ENCODE measurements around the gene TMEM201.

The TMEM201 gene

GRCh38 chr1:9576903-9577302, 11.8 kb upstream of the TMEM201 start:
- no peak overlapping the region for H3K4me3 ChIP-seq (ENCODE audit: low read depth, low read length)

GRCh38 chr1:9577423-9577822, 11.3 kb upstream of the TMEM201 start:
- H3K4me3 ChIP-seq (ENCODE audit: low read depth, low read length) = no peak overlapping the region

GRCh38 chr1:9580942-9581341, 7.8 kb upstream of the TMEM201 start:
- H3K4me3 ChIP-seq (ENCODE audit: low read depth, low read length) = no peak overlapping the region

- H3K4me3 ChIP-seq (ENCODE audit: low read depth, low read length) = no peak overlapping the region
Measured at GRCh38 chr1:9586147-9586766, 2.5 kb upstream of the TMEM201 start.

- peak overlapping the region; percentile 79 for H3K4me3 ChIP-seq (ENCODE audit: low read depth, low read length)
Measured at GRCh38 chr1:9589144-9589718, 520 bp downstream of the TMEM201 start.

GRCh38 chr1:9589719-9590157, 1.0 kb downstream of the TMEM201 start:
- H3K4me3 ChIP-seq (ENCODE audit: low read depth, low read length) = peak overlapping the region; percentile 79

- no peak overlapping the region for H3K4me3 ChIP-seq (ENCODE audit: low read depth, low read length)
Measured at GRCh38 chr1:9590201-9590600, 1.5 kb downstream of the TMEM201 start.

- H3K4me3 ChIP-seq (ENCODE audit: low read depth, low read length) = no peak overlapping the region
Measured at GRCh38 chr1:9590945-9591668, 2.4 kb downstream of the TMEM201 start.

- no peak overlapping the region for H3K4me3 ChIP-seq (ENCODE audit: low read depth, low read length)
Measured at GRCh38 chr1:9591669-9592509, 3.2 kb downstream of the TMEM201 start.

GRCh38 chr1:9592510-9593075, 3.9 kb downstream of the TMEM201 start:
- H3K4me3 ChIP-seq (ENCODE audit: low read depth, low read length) = no peak overlapping the region

GRCh38 chr1:9593147-9593491, 4.4 kb downstream of the TMEM201 start:
- H3K4me3 ChIP-seq (ENCODE audit: low read depth, low read length) = no peak overlapping the region

GRCh38 chr1:9593492-9594465, 5.1 kb downstream of the TMEM201 start:
- no peak overlapping the region for H3K4me3 ChIP-seq (ENCODE audit: low read depth, low read length)

GRCh38 chr1:9594471-9595155, 5.9 kb downstream of the TMEM201 start:
- no peak overlapping the region for H3K4me3 ChIP-seq (ENCODE audit: low read depth, low read length)

GRCh38 chr1:9595156-9595967, 6.7 kb downstream of the TMEM201 start:
- no peak overlapping the region for H3K4me3 ChIP-seq (ENCODE audit: low read depth, low read length)

- no peak overlapping the region for H3K4me3 ChIP-seq (ENCODE audit: low read depth, low read length)
Measured at GRCh38 chr1:9595968-9596340, 7.2 kb downstream of the TMEM201 start.

GRCh38 chr1:9596415-9597123, 7.9 kb downstream of the TMEM201 start:
- H3K4me3 ChIP-seq (ENCODE audit: low read depth, low read length) = no peak overlapping the region

GRCh38 chr1:9597361-9598315, 8.9 kb downstream of the TMEM201 start:
- H3K4me3 ChIP-seq (ENCODE audit: low read depth, low read length) = no peak overlapping the region

Measured in iPS-11a (cell line).